HG02678 (cell line): ENCODE data around the gene SNX32.
A peak's percentile ranks its signal among the peaks of the same experiment; 100 is the strongest.
"Not testable (repeated sequence)": the region's sequence is repeated elsewhere in the genome, so short reads cannot be mapped to it uniquely, and the experiment has no call there.

Experiments
- ATAC-seq: cut with Tn5 transposase; IDR thresholded peaks from one replicate; pipeline ENCODE4 v1.9.1; 2021; ENCODE audit warnings: mild to moderate bottlenecking, moderate library complexity; ENCODE audit not compliant: unreplicated experiment

SNX32 gene

GRCh38 chr11:65883058-65883761 lies 49.4 kb downstream of the SNX32 start:
- no peak for ATAC-seq

DNA sequence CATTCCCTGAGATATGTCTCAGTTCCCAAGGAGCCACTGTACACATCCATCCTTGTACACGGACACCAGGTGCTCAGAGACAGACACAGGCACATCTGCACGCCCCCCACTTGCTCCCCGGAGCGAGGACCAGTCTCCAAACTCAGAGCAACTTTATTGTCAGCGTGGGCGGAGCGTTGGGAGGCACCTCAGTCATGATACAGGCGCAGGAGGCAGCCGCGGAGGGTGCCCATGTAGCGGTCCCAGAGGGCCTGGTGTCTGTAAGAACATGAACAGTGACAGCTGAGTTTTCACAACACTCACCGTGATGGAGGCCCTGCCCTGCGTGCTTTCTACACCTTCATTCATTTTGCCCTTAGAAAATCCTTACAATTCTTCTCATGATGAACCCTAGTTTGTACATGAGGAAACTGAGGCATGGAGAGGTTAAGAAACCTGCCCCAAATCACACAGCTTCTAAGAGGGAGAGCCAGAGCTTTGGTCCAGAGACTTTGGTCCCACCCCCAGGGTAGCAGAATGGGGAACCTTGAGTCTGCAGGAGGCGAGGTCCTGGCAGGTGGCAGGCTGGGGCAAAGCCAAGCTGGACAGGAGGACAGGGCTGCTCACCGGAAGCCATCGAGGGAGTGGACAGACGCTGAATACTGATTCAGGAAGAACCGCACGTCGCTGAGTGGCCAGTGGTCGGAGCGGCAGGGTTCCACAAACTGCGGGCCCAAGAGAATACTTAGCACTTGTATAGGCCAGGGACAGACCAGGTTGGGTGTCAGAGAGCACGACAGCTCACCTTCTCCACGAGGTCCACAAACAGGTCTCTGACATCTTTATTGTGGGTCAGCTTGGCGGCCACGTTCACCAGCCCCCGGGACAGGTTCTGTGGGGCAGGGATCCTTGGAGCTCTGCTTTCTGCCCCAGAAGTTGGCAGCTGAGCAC lies 50.3 kb downstream of the SNX32 start:
- no peak for ATAC-seq

DNA sequence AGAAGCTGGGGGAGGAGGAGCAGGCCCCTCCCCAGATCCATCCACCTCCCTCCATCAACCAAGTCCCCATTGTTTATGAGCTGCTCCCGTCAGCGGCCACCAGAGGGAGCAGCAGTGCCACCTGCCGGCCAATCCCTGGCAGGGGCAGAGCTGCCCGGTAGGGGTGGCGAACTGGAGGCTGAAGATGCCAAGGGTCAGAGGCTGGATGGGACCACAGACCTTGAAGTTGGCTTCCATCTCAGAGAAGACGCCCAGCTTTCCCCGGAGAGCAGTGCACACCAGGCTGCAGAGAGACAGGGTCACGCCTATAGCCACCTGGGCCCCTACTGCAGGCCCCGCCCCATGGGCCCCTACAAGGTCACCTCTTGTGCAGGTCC lies 50.9 kb downstream of the SNX32 start:
- ATAC-seq: no peak

GRCh38 chr11:65885231-65885630 lies 51.5 kb downstream of the SNX32 start:
- ATAC-seq: no peak

GRCh38 chr11:65885808-65886536 lies 52.2 kb downstream of the SNX32 start:
- ATAC-seq: no peak

- no peak for ATAC-seq
Measured at GRCh38 chr11:65886826-65887722, 53.3 kb downstream of the SNX32 start.

- no peak for ATAC-seq
Measured at GRCh38 chr11:65887723-65888162, 54.0 kb downstream of the SNX32 start.

- peak; percentile 50 for ATAC-seq
Measured at GRCh38 chr11:65888163-65888814, 54.5 kb downstream of the SNX32 start, which contains the start of gene FIBP. Gene FIBP, minus strand, starts transcription at chr11:65888471. Its CDS starts 53 bp downstream, at chr11:65888418.

GRCh38 chr11:65890324-65891218 lies 56.8 kb downstream of the SNX32 start, which contains the start of gene CCDC85B:
Gene CCDC85B, plus strand, starts transcription at chr11:65890673. Its CDS starts 111 bp downstream, at chr11:65890784.
- ATAC-seq: peak; percentile 61

GRCh38 chr11:65891219-65892136 lies 57.7 kb downstream of the SNX32 start:
- no peak for ATAC-seq

DNA sequence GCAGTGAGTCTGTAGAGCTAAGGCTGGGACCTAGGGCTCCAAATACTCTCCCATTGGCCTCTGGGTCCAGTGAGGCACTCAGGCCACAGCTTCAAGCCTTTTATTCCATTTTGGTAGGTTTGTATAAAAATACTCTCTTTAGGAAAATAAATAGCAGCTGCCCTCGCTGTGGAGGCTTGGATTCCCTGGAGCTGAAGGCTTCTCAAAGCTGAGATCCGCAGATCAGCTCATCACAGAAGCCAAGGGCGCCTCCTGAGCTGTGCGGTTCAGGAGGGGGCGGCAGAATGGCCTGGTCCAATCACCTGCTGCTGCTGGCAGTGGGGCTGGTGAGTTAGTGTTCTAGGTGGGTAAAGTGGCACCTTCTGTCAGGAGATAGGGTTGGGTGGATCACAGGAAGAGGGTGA lies 58.4 kb downstream of the SNX32 start:
- ATAC-seq: not testable (repeated sequence)

DNA sequence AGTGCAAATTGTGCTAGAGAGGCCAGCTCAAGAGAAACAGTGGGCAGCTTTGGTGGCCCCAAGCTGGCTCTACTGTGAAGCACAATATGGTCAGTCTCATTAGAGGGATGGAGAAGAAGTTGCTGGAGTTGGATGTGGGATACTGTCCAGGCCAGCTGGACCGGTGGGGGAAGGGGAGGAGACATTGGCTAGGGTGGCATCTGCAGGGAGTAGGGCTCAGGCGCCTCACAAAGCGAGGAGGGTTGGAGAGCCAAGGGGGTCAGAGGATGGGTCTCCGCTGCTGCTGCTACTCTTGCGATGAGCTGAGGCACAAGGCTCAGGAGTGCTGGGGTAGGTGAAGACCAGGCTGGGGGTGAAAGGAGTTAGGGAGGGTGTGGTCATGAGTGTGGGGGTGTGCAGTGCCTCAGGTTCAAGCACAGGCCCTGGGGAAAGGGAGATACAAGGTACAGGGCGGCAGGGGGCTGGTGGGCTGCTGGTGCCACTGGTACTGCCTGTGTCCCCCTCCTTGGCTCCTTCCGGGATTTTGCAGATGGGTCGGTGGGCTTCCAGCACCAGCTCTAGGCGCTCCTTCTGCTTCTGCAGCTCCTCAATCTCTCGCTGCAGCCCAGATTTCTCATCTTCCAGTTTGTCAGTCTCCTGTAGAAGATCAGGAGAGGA lies 59.0 kb downstream of the SNX32 start:
- no peak for ATAC-seq

- no peak for ATAC-seq
Measured at GRCh38 chr11:65894034-65894591, 60.4 kb downstream of the SNX32 start.

DNA sequence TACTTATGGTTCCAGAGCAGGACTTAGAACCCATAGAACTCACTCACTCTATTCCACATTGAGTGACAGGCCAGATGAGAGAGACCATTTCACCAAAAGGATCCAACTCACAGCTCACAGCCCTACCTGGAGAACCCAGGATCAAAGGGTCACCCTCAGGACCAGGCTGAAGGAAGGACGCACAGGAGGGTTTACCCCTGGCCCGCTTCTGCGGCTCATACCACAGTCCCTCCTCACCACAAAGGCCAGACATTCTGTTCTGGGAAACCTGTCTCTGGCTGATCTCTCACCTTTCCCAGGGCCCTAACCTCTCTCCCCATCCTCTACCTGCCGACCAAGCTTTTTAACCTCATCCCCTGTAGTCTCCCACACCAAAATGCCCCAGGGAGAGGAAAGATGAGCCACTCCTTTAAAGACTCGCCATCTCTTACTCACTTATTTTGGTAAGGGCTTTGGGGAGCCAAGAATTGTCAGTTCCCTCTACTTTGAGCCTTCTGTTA lies 61.8 kb downstream of the SNX32 start:
- ATAC-seq: no peak

DNA sequence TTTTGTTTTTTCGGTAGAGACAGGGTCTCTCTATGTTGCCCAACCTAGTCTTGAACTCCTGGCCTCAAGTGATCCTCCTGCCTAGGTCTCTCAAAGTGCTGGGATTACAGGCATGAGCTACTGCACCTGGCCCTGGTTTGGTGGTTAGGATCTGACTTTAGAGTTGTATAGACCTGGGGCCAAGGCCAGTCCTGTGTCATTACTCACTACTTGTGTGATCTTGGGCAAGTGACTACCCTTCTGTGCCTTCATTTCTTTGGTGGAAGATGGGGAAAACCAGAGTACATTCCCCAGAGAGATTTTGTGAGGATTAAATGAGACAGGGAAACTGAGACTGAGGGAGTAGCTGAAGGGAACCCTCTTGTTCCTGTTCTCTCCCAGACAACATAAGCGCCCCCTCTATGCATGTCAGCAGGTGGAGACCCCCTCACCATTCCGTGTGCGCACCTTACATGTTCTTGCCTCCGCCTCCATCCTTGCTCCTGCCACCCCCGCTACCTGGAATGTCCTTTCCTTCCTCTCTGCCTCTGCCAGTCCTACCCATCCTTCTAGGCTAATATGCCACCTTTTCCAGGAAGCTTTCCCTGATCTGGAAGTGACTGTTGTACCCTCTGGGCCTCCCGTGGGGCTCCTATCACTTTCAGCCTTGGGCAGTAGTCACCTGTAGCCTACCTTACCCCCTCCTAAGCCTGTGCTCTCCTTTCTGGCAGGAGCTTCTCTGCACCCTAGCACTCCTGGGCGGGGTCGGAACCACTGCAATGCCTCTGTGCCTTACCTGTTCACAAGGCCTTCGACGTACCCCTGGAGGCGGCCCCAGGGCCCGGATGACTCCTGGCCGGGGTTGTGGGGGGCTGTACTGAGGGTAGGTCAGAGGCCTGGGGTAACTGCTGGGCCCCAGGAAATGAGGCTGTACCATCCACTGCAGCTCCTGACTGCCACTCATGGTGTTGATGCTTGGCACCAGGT lies 62.6 kb downstream of the SNX32 start:
- no peak for ATAC-seq
